ENCODE results near the gene CDH11.

CDH11 gene

DNA sequence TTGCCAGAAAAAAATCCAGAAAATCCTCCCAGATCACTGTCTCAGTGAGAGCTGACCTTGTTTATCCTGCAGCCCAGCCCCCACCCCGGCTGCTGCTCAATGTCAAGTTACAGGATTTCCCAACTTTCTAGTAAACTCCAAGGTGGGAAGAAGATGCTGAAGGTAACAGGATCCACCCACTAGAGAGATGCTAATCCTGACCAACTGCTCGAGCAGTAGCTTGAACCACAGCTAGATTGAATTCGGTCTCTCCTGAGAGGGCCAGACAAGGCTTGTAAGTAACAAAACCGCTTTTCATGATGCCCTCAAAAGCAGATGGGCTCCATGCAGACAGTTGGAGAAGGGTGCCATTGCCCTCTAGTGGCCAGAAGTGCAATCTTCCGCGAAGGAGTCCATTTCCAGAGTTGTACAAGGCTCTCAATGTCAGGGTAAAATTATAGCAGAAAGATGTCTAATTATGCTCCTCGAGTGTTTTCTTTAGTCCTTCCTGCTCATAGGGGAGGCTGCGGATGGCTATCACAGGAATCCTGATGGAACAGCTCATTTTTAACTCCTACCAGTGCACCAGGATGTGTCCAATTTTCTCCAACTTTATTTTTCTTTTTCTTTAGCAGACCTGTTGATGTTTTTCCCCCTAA lies 3.9 kb downstream of the CDH11 start:
- DNase-seq (ENCODE audit: low read depth in 2 of 2), result no peak

DNA sequence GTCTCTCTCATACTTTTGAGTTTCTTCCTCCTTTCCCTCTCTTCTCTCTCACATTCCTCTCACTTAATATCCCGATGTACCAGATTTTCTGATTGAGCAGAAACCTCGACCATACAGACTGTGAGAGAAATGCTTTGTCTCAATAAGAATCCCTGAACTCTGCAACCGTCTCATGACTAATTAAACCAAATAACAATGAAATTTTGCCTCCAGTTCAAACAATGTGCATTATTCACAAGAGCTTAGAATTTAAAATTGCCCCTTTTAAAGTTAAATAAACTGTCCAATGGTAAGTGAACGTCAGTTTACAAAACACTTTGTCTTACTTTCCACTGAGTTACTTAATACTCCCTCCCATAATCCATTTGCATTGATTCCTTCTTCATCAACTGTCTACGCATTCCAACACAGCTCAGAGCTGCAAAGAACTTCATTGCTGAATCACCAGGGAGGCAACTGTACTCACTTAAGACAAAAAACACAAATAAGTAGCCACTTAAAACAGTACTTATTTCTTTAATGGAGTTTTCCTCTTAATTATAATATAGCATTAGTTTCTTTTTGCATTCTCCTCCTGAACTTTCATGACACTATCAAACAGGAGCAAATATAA lies 4.9 kb downstream of the CDH11 start:
- DNase-seq (ENCODE audit: low read depth in 2 of 2), result no peak

DNA sequence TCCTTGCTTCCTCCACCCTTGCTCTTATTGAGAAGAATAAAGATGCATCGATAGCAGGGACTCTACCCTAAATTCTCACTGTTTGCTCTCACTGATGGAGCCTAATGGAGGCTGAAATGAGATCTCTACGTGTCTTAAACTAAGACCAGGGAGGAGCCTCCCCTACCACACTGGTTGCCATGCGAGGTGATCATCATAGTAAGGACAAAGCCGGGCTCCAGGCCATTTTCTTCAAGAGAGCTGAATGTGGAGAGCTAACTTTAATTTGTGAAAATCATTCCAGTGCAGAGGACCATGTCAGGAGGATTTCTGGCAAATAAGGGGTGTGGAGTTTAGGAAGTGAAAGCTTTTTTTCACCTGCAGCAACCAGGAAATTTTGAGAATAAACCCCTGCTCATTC lies 5.6 kb downstream of the CDH11 start:
- DNase-seq (ENCODE audit: low read depth in 2 of 2), result no peak

DNA sequence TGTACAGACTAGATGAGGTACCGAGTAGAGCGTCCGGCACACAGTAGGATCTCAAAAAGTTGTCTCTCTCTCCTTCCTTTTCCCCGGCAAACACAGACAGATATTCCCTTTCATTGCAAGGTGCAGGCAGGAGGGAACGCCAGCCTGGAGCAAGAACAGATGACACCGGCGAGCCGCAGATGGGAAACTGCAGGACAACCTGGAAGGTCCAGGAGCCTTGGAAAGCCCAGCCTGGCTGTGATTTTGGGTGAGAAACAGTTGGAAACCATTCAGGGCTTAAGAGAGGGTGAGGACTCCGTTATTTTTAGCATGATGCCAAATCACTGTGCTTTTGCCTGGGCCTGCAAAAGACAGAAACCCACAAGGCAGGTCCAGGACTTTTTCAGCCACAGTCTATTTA lies 7.3 kb downstream of the CDH11 start:
- DNase-seq (ENCODE audit: low read depth in 2 of 2), result no peak

DNA sequence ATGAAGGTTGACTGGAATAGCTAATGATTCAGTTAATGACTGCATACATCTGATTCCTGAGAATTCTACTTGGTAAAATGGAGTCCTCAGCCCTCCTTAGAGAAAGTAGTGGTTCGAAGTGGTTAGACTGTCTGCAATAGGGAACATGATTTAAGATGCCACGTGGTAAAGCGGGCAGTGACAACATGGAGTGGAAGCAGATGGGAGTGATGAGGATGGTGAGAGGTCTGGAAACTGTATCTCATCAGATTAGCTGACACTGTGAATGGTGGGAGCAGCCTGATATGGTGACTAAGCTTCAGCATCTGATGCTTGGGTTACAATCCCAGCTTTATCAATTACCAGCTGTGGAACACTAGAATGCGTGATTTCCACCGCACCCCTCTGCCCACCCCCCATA lies 8.4 kb downstream of the CDH11 start:
- DNase-seq (ENCODE audit: low read depth in 2 of 2), result no peak

DNA sequence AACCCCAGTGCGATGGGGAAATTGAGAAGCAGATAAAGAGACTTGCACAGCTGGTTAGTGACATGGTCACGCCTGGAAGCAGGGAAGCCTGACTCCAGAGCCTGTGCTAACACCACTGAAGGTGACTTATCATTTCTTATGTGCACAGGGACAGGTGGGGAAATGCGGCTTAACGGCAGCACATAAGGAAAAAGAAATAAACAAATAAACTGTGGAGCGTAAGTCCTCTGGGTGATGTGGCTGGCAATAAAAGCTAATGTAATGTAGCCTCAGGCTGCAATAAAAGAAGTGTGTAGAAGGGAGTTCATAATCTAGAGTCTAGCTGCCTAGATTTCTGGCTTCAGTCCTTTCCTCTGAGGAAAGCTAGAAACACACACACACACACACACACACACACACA lies 10.6 kb downstream of the CDH11 start:
- DNase-seq (ENCODE audit: low read depth in 2 of 2), result no peak

DNA sequence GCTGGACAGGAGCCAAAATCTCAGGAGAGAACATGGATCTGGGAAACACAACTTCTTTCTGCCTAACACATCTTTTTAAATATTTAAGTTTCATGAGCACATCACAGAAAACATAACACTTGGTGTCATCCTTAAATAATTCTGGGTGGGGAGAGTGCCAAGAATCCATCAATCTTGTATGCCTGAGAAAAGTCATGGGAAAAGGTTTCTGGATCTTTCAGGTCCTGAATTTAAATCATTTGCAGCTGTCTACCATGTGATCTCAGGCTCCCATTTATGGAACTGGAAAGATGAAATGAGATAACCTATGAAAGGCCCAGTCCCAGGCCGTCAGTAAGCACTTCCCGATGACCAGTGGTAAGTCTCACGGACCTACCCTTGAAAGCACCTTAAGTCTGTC lies 15.1 kb downstream of the CDH11 start:
- no peak for DNase-seq (ENCODE audit: low read depth in 2 of 2)

DNA sequence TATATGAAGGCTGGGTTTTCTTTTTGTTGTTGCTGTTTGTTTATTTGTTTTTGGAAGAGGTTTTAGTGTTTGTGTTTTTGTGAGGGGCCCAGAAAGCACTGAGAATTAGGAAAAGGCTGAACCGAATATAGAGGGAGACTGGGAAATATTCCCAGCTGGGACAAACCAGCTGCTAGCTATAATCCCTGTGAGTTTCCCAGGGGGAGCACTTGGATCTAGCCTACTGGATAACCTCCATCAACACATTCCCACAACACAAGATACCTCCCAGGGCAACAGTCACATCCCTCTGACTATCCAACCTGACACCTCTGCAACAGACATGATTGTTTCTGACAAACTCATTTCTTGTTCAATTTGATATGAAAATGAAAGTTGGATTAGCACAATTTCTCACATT lies 16.7 kb downstream of the CDH11 start:
- no peak for DNase-seq (ENCODE audit: low read depth in 2 of 2)

DNA sequence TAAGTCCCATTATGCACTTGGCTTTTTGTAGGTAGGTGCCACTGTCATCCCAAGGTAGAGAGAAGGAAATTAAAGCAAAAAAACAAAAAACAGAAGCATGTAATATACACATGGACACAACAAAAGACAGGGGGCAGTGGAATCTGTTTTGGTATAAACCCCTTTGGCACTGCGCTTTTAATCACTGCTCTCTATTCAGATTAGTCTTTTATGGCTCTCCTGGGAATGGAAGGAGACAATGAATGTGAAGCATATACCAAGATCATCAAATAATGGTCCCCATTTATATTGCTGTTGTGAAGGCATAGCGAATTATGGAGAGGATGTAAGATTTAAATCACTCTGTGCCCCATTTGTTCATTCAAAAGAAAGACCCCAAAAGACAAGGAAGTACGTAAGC lies 17.4 kb downstream of the CDH11 start:
- DNase-seq (ENCODE audit: low read depth in 2 of 2), result no peak

DNA sequence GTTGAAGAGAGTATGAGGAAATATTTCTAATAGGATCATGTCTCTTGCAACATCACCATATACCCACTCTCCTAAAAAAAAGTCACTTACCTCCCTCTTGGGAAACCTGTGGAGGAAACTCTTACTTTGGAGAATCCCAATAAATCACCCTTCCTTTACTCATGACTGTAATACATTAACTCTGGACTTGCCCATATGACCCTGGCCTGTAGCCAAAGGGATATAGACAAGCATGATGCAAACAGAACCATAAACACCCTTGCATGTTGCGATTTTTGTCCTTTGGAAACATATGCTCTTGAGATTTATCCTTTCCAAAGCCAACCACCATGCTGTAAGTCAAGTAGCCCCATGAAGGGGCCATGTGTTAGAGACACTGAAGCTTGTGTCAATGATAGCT lies 19.5 kb downstream of the CDH11 start:
- no peak for DNase-seq (ENCODE audit: low read depth in 2 of 2)

DNA sequence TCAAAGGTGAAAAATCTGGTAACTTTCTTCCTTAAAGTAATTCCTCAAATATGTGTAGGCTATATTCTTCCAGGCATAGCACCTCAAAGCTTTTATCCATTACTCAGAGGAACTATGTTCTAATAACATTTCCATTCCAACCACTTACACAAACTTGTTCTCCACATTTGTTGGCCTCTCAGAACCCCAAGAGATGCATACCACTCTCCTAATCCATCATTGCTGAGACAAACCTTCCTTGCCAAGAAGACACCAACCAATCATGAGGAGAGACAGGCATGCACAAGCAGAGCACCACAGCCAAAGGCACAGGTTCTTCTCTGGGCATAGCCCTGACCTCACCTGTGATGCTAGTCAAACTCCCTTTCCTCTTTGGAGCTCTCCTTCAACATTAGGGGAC lies 20.9 kb downstream of the CDH11 start:
- no peak for DNase-seq (ENCODE audit: low read depth in 2 of 2)

DNA sequence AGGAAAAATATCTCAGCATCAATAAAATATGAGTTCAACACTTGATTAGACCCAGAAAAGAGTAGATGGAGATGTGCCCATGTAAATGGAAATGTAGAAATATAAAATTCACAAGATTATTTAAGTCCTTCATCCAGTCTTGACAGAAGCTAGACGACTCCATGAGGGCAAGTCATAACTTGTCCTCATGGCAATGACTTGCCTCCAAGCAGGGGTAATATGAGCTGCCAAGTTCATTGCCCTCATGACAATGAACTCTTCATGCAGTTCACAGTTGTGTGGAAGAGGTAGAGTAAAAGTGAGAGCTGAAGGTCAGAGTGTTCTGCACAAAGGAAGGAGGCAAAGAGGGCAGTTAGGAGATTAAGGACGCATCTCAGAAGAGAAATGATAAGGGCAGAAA lies 22.3 kb downstream of the CDH11 start:
- DNase-seq (ENCODE audit: low read depth in 2 of 2), result no peak

DNA sequence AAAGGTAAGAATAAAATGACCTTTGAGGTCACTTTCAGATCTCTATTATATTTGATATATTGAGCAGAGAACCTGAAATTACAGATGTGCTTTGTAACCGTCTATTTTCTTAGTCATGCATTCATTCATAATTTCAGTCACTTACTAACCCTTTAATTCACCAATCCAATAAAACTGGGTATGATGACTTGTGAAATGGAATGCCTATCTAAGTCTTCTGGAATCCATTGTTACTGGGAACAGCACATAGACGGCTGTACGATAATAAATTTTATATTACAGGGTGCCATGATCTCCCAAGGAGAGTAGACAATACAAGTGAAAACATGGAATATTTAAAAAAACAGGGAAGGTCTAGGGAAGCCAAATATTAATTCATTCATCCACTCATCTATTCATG lies 22.9 kb downstream of the CDH11 start:
- DNase-seq (ENCODE audit: low read depth in 2 of 2), result no peak

DNA sequence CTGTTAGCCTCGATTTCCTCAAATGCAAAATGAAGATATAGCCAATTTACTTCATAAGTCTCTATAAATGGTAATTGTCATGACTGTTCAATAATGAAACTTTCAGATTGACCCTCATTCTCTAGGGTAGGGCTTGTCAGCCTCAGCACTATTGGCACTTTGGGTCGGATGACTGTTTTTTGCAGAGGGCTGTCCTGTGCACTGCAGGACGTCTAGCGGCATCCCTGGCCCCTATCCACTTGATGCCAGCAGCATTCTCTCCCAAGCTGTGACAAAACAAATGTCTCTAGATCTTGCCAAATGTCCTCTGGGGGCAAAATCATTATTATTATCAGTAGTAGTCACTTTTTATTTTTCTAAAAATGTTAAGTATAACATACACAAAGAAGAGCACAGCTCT lies 24.6 kb downstream of the CDH11 start:
- DNase-seq (ENCODE audit: low read depth in 2 of 2), result no peak

DNA sequence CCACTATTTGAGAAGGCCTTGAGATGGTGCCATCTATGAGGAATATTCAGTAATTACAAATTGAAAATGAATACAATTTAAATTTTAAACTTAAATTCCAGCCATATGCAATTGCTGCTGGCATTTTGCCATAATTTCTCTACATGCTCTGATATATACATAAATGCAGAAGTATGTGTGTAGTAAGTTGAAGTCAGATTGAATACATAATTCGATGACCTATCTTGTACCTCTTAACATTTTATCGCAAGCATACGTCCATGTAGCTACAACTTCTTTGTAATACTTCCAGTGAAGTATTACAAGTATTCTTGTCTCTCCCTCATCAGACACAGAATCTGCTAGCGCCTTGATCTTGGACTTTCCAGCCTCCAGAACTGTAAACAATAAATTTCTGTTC lies 26.0 kb downstream of the CDH11 start:
- no peak for DNase-seq (ENCODE audit: low read depth in 2 of 2)

DNA sequence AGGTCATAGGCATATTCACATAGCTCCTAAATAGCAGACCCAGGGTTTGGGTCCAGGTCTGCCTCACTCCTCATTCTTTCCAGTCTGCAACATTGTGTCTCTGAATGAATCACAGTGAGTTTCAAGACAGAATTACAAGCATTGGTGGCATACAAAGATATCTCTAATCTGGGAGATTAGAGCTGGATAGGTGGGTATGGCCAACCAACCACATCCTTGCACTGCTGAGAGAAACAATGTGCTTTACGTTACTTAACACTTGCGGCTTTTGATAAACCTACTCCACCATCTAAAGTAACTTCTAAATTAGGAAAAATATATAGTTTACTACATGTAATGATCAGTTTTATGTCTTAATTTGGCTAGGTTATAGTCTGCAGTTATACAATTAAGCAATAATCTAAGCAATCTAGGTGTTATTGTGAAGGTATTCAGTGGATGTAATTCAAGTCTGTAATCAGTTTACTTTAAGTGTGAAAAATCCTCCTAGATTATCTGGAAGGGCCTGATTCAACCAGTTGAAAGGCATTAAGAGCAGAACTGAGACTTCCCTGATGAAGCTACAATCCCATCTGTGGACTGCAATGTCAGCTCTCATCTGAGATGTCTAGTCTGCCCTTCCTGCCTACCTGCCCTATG lies 26.7 kb downstream of the CDH11 start:
- DNase-seq (ENCODE audit: low read depth in 2 of 2), result no peak

DNA sequence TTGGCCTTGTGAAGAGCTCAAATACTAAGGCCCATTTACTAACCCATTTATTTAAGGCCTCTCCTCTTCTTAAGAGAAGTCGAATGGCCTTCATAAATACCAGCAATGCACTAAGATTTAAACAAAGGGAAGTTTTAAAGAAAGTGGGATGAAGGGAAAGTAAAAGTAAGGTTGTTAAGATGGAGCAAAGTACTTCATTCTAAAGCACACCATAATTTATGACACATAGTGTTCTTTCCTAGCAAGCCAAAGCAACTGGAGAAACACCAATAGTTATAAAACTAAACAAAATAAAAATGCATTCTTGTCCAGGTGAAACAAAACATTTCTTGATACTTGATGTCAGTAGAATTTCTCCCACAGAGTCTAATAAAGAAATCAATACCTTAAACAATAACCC lies 27.9 kb downstream of the CDH11 start:
- DNase-seq (ENCODE audit: low read depth in 2 of 2), result no peak

DNA sequence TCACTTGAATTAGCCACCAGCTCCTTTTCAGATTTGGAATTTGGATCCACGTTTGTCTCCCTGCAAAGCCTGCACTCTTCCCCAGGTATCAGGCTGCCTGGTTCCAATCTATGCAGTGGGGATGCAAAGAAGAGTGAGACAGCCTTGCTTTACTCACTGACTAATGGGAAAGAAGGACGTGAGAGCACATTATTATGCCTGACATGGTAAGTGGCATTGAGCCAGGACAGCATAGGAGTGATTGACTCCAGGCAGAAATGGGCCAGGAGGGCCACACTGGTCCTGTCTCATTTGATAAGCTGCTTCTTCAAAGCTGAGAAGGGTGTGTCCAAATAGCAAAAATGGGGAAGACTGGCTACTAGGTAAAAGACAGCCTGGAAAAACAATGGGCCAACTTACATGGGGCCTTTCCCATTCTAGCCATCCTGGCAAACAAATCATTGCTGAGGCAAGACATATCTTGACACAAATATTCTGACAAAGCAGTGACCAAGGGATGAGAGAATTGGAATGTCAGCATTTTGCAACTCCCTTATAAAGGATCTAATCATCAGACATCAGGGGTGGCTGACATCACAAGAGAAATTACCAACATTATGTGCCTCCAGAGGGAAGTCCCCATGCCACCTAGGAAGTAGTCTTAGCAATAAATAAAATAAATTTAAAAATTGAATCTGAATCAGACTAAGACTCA lies 38.6 kb downstream of the CDH11 start:
- DNase-seq (ENCODE audit: low read depth in 2 of 2), result no peak

DNA sequence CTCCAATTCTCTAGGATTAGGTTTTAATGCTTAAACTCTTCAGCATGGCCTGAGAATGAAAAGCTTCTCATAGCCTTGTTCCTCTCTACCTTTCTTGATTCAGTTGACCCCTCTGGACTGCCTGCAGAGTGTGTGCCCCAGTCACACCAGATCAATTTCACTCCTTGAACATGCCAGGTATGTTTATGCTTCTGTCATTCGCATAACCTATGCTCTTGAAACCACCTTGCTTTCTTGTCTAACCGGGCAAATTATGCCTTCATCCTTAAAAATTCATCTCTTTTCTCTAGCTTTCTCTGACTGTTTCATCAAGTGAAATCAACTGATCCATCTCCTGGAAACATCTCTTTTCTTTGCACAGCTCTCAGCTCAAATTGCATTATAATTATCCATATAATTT lies 42.3 kb downstream of the CDH11 start:
- no peak for DNase-seq (ENCODE audit: low read depth in 2 of 2)

DNA sequence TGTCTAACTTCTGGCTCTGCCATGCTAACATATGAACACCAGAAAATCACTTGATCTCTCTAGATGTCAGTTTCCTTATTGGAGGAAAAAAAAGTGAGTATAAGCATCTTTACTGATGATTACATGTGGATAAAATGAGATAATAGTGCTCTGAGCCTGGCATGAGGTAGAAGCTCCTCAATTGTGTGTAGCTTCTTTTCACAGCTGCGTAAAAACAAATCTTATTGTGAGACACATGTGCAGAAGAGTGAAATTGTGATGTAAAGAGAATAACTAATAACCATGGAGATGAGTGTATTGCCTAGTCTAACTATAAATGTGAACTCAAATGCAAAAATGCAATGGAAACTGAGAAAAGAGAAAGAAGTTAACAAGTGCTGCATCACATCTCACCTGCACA lies 44.7 kb downstream of the CDH11 start:
- no peak for DNase-seq (ENCODE audit: low read depth in 2 of 2)

DNA sequence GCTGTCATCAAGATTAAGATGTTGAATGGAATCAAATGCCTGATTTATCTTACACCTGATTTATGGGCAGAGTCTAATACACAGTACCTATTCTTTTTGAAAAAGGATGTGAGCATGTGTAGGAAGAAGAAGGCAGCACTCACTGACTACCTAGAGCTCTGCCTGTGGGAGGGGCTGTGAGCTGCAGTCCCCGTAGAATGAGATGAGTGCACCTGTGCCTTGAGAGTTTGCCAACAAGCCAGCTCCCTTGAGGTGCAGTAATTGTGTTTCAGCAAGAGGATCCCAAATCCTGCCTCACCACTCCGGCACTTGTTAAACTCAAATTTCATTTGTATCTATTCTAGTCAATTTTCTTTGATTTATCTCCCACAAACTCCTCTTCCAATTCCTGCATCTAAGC lies 46.0 kb downstream of the CDH11 start:
- DNase-seq (ENCODE audit: low read depth in 2 of 2), result no peak

DNA sequence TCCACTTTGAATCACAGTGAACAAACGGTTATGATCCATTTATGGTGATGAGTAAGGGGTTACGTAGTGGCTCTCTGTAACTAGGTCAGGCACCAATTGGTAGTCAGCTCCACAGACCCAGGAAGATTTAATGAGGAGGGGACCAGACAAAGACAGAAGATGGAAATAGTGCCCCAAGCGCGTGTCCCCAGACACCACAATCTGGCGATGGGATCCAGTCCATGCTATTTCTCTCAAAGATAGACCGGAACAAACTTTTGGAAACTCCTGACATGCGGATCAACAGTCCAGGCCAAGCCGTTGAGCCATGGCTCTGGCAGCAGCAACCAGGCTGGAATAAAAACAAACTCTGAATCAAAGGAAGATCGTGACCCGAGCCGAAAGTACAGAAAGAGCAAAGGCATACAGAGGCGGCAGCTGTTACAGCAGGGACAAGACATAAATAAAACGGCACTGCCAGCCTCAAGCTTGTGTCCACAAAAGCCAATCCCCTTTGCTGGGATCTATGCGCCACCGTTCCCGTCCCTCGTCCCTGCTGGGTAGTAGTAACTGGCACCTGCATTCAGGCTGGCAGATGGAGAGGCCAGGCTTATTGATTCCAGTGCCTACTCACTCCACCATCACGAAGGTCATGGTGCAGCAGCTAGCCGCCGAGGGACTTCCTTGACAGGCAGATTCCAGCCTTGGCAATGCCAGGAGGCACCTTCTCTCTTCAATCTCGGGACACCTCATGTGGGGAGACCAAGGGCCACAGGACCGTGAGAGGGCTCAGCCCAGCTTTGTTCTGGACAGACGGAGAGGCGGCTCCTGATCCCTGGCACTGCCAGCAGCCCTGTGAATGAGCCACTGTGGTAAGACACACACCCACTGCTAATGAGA lies 50.2 kb downstream of the CDH11 start:
- no peak for DNase-seq (ENCODE audit: low read depth in 2 of 2)
